ENCODE data around the gene LRRC9.
A peak's percentile ranks its signal among the peaks of the same experiment; 100 is the strongest.

Gene LRRC9

GRCh38 chr14:59959668-59960067, 39.7 kb downstream of the LRRC9 start:
- Histone ChIP-seq H3K36me3 (ENCODE audit: control insufficient read depth, insufficient read depth, low read length) (no peaks in the 10 kb centered on the region), H3K4ac (ENCODE audit: low read depth, low read length) (no peak overlapping the region), H3K23ac (ENCODE audit: low read length) (no peak overlapping the region), H3K4me2 (ENCODE audit: low read length) (no peak overlapping the region), H2BK120ac (ENCODE audit: low read depth, low read length) (no peak overlapping the region), H3K9ac (ENCODE audit: low read length) (no peak overlapping the region), H3K79me2 (ENCODE audit: control insufficient read depth, insufficient read depth, low read length) (no peaks in the 10 kb centered on the region), H3K18ac (ENCODE audit: low read length) (no peak overlapping the region), H3K79me1 (ENCODE audit: low read length) (no peaks in the 10 kb centered on the region), H4K5ac (ENCODE audit: low read length) (no peak overlapping the region), H2BK15ac (replicated peaks; ENCODE audit: low read depth) (no peak overlapping the region), H3K27me3 (ENCODE audit: insufficient read depth, low read length, poor library complexity) (no peaks in the 10 kb centered on the region), H2AK5ac (ENCODE audit: low read length) (no peak overlapping the region), H3K27ac (ENCODE audit: low read depth, low read length) (no peak overlapping the region), H2BK5ac (ENCODE audit: low read length) (no peak overlapping the region), H3K4me1 (ENCODE audit: control insufficient read depth, low read depth, low read length) (peaks cover 7% of the 10 kb centered on the region), H3K56ac (ENCODE audit: low read length) (no peak overlapping the region), H3K4me3 (ENCODE audit: low read length) (no peak overlapping the region), H4K8ac (ENCODE audit: low read depth, low read length) (no peak overlapping the region)
- no peak for DNase-seq
- no CpG with 5 or more reads among the region's 3 CpGs for WGBS (ENCODE audit: extremely low coverage, insufficient coverage, low lambda C conversion rate)

GRCh38 chr14:59961518-59962062, 41.6 kb downstream of the LRRC9 start:
- Histone ChIP-seq H3K4me2 (ENCODE audit: low read length) (no peak overlapping the region), H3K36me3 (ENCODE audit: control insufficient read depth, insufficient read depth, low read length) (no peaks in the 10 kb centered on the region), H2BK5ac (ENCODE audit: low read length) (no peak overlapping the region), H3K18ac (ENCODE audit: low read length) (no peak overlapping the region), H3K79me2 (ENCODE audit: control insufficient read depth, insufficient read depth, low read length) (no peaks in the 10 kb centered on the region), H2BK15ac (replicated peaks; ENCODE audit: low read depth) (peak overlapping the region; percentile 64), H4K5ac (ENCODE audit: low read length) (no peak overlapping the region), H3K56ac (ENCODE audit: low read length) (no peak overlapping the region), H3K4me3 (ENCODE audit: low read length) (no peak overlapping the region), H3K23ac (ENCODE audit: low read length) (no peak overlapping the region), H2AK5ac (ENCODE audit: low read length) (no peak overlapping the region), H3K27ac (ENCODE audit: low read depth, low read length) (no peak overlapping the region), H3K9ac (ENCODE audit: low read length) (no peak overlapping the region), H3K4me1 (ENCODE audit: control insufficient read depth, low read depth, low read length) (peaks cover 9% of the 10 kb centered on the region), H2BK120ac (ENCODE audit: low read depth, low read length) (no peak overlapping the region), H3K27me3 (ENCODE audit: insufficient read depth, low read length, poor library complexity) (no peaks in the 10 kb centered on the region), H3K4ac (ENCODE audit: low read depth, low read length) (no peak overlapping the region), H4K8ac (ENCODE audit: low read depth, low read length) (no peak overlapping the region), H3K79me1 (ENCODE audit: low read length) (no peaks in the 10 kb centered on the region)
- no CpG with 5 or more reads among the region's 1 CpG for WGBS (ENCODE audit: extremely low coverage, insufficient coverage, low lambda C conversion rate)
- DNase-seq = no peak

DNA sequence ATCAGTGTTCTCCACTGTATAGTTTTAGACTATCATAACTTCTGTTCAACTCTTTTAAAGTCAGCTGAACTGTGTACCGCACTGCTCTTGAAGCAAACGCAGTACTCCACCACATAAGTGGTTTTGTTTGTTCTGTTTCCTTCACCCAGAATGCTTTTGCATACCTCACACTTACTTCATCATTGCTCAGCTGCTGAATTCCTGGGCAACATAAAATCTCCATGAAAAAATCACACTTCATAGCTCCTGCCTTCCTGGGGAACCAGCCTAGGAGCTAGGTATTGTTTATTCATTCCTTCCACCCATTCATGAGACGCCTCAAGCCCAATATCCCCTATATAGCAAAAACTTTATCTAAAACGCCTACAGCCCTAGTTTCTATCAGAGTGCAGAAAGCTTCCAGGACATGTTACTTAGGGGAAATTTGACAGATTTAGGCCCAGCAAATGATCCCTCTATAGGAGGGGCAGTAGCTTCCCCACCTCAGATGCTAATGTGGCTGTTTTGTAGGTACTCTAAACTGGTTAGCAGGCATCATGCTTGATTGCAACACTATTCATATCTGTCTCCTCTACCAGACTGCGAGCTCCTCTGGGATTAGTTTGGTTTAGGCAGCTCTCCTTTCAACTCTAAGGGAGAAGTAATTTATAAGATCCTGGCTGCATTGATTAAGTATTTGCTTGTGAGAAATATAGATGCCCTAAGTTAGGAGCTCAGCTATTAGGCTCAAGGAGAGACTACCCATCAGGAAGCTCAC, 44.5 kb downstream of the LRRC9 start:
- peak overlapping the region; percentile 18 for H3K18ac ChIP-seq (ENCODE audit: low read length)

DNA sequence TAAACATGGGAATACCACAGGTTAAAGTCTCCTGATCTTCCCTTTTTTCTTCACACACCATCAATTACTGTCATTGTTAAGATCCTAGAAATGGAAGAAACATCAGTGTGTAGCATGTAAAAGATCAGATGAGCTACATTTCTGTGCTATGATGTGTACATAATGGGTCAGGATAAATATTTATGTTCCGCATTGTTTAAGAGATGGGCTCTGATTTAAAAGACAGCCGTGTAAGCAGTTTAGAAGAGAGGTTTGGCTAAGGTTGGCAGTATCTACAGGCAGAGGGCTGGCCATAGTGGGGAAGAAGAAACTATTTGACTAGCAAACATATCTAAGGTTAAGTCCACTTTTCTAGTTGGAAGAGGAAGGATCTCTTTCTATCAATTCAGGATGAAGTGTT, 49.4 kb downstream of the LRRC9 start:
- Histone ChIP-seq H3K79me1 (ENCODE audit: low read length) (no peaks in the 10 kb centered on the region), H4K5ac (ENCODE audit: low read length) (no peak overlapping the region), H3K23ac (ENCODE audit: low read length) (no peak overlapping the region), H3K4ac (ENCODE audit: low read depth, low read length) (no peak overlapping the region), H2AK5ac (ENCODE audit: low read length) (no peak overlapping the region), H3K4me2 (ENCODE audit: low read length) (no peak overlapping the region), H3K27me3 (ENCODE audit: insufficient read depth, low read length, poor library complexity) (no peaks in the 10 kb centered on the region), H4K8ac (ENCODE audit: low read depth, low read length) (no peak overlapping the region), H2BK15ac (replicated peaks; ENCODE audit: low read depth) (no peak overlapping the region), H3K9ac (ENCODE audit: low read length) (no peak overlapping the region), H3K4me1 (ENCODE audit: control insufficient read depth, low read depth, low read length) (peaks cover 5% of the 10 kb centered on the region), H2BK120ac (ENCODE audit: low read depth, low read length) (no peak overlapping the region), H3K36me3 (ENCODE audit: control insufficient read depth, insufficient read depth, low read length) (no peaks in the 10 kb centered on the region), H3K79me2 (ENCODE audit: control insufficient read depth, insufficient read depth, low read length) (no peaks in the 10 kb centered on the region), H3K56ac (ENCODE audit: low read length) (no peak overlapping the region), H3K18ac (ENCODE audit: low read length) (no peak overlapping the region), H2BK5ac (ENCODE audit: low read length) (no peak overlapping the region), H3K27ac (ENCODE audit: low read depth, low read length) (no peak overlapping the region), H3K4me3 (ENCODE audit: low read length) (no peak overlapping the region)
- DNase-seq = no peak
- no CpG with 5 or more reads among the region's 2 CpGs for WGBS (ENCODE audit: extremely low coverage, insufficient coverage, low lambda C conversion rate)

More for the DNA sequence above, 44.5 kb downstream of the LRRC9 start:
- WGBS (ENCODE audit: extremely low coverage, insufficient coverage, low lambda C conversion rate) = no CpG with 5 or more reads among the region's 5 CpGs
- H3K4ac ChIP-seq (ENCODE audit: low read depth, low read length) = no peak overlapping the region
- H3K4me2 ChIP-seq (ENCODE audit: low read length) = peak overlapping the region; percentile 10
- no peak overlapping the region for H2AK5ac ChIP-seq (ENCODE audit: low read length)
- H4K8ac ChIP-seq (ENCODE audit: low read depth, low read length) = no peak overlapping the region
- H3K23ac ChIP-seq (ENCODE audit: low read length) = no peak overlapping the region
- H3K4me1 ChIP-seq (ENCODE audit: control insufficient read depth, low read depth, low read length) = peaks cover 9% of the 10 kb centered on the region
- H3K27ac ChIP-seq (ENCODE audit: low read depth, low read length) = no peak overlapping the region
- H3K36me3 ChIP-seq (ENCODE audit: control insufficient read depth, insufficient read depth, low read length) = no peaks in the 10 kb centered on the region
- peak overlapping the region; percentile 45 for H3K56ac ChIP-seq (ENCODE audit: low read length)
- no peaks in the 10 kb centered on the region for H3K79me2 ChIP-seq (ENCODE audit: control insufficient read depth, insufficient read depth, low read length)
- DNase-seq = peak; percentile 83
- H4K5ac ChIP-seq (ENCODE audit: low read length) = no peak overlapping the region
- no peak overlapping the region for H3K4me3 ChIP-seq (ENCODE audit: low read length)
- peak overlapping the region; percentile 36 for H2BK15ac ChIP-seq (replicated peaks; ENCODE audit: low read depth)
- H3K27me3 ChIP-seq (ENCODE audit: insufficient read depth, low read length, poor library complexity) = no peaks in the 10 kb centered on the region
- H2BK120ac ChIP-seq (ENCODE audit: low read depth, low read length) = no peak overlapping the region
- H3K79me1 ChIP-seq (ENCODE audit: low read length) = no peaks in the 10 kb centered on the region
- H3K9ac ChIP-seq (ENCODE audit: low read length) = no peak overlapping the region
- no peak overlapping the region for H2BK5ac ChIP-seq (ENCODE audit: low read length)

GRCh38 chr14:59981564-59981963, 61.6 kb downstream of the LRRC9 start:
- no peaks in the 10 kb centered on the region for H3K27me3 ChIP-seq (ENCODE audit: insufficient read depth, low read length, poor library complexity)
- no peak overlapping the region for H3K18ac ChIP-seq (ENCODE audit: low read length)
- H3K9ac ChIP-seq (ENCODE audit: low read length) = no peak overlapping the region
- H3K56ac ChIP-seq (ENCODE audit: low read length) = no peak overlapping the region
- H3K79me1 ChIP-seq (ENCODE audit: low read length) = no peaks in the 10 kb centered on the region
- H3K4me1 ChIP-seq (ENCODE audit: control insufficient read depth, low read depth, low read length) = no peaks in the 10 kb centered on the region
- H2BK5ac ChIP-seq (ENCODE audit: low read length) = no peak overlapping the region
- H3K4ac ChIP-seq (ENCODE audit: low read depth, low read length) = no peak overlapping the region
- no peaks in the 10 kb centered on the region for H3K36me3 ChIP-seq (ENCODE audit: control insufficient read depth, insufficient read depth, low read length)
- no peak for DNase-seq
- H4K8ac ChIP-seq (ENCODE audit: low read depth, low read length) = no peak overlapping the region
- no peak overlapping the region for H2BK120ac ChIP-seq (ENCODE audit: low read depth, low read length)
- H4K5ac ChIP-seq (ENCODE audit: low read length) = no peak overlapping the region
- no peak overlapping the region for H2BK15ac ChIP-seq (replicated peaks; ENCODE audit: low read depth)
- no peak overlapping the region for H3K27ac ChIP-seq (ENCODE audit: low read depth, low read length)
- H3K79me2 ChIP-seq (ENCODE audit: control insufficient read depth, insufficient read depth, low read length) = no peaks in the 10 kb centered on the region
- H2AK5ac ChIP-seq (ENCODE audit: low read length) = no peak overlapping the region
- no peak overlapping the region for H3K4me2 ChIP-seq (ENCODE audit: low read length)
- no peak overlapping the region for H3K4me3 ChIP-seq (ENCODE audit: low read length)
- H3K23ac ChIP-seq (ENCODE audit: low read length) = no peak overlapping the region

DNA sequence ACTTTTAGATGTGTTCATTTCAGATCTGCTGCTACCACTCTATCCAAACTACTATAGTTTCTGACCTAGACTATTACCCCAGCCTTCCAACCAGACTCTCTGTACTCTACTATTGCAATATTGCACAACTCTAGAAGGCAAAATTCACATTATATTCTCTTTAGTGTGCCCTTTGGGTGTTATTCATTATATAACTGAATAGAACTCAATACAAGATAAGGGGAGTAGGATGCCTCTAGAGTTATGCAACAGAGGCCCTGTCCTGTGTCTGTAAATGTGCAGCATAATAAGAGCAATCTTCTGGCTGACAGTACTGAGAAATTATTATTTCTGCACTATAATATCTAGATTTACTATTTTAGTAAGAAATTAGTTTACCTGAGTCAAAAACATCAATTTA, 63.1 kb downstream of the LRRC9 start:
- H3K79me1 ChIP-seq (ENCODE audit: low read length) = no peaks in the 10 kb centered on the region
- H3K9ac ChIP-seq (ENCODE audit: low read length) = no peak overlapping the region
- H4K5ac ChIP-seq (ENCODE audit: low read length) = no peak overlapping the region
- DNase-seq = no peak
- H2BK5ac ChIP-seq (ENCODE audit: low read length) = no peak overlapping the region
- no peak overlapping the region for H2BK120ac ChIP-seq (ENCODE audit: low read depth, low read length)
- no peak overlapping the region for H3K23ac ChIP-seq (ENCODE audit: low read length)
- H3K27me3 ChIP-seq (ENCODE audit: insufficient read depth, low read length, poor library complexity) = no peaks in the 10 kb centered on the region
- H3K79me2 ChIP-seq (ENCODE audit: control insufficient read depth, insufficient read depth, low read length) = no peaks in the 10 kb centered on the region
- H3K4me2 ChIP-seq (ENCODE audit: low read length) = no peak overlapping the region
- no peak overlapping the region for H3K4me3 ChIP-seq (ENCODE audit: low read length)
- H3K4me1 ChIP-seq (ENCODE audit: control insufficient read depth, low read depth, low read length) = no peaks in the 10 kb centered on the region
- no peaks in the 10 kb centered on the region for H3K36me3 ChIP-seq (ENCODE audit: control insufficient read depth, insufficient read depth, low read length)
- no peak overlapping the region for H2AK5ac ChIP-seq (ENCODE audit: low read length)
- no peak overlapping the region for H4K8ac ChIP-seq (ENCODE audit: low read depth, low read length)
- no peak overlapping the region for H3K4ac ChIP-seq (ENCODE audit: low read depth, low read length)
- H3K18ac ChIP-seq (ENCODE audit: low read length) = no peak overlapping the region
- no peak overlapping the region for H2BK15ac ChIP-seq (replicated peaks; ENCODE audit: low read depth)
- no peak overlapping the region for H3K27ac ChIP-seq (ENCODE audit: low read depth, low read length)
- no peak overlapping the region for H3K56ac ChIP-seq (ENCODE audit: low read length)
